Neural cell (in vitro differentiated cells): ENCODE results near the gene PTPRN2.

Experiments
- EP300 ChIP-seq: fragments of 450-650 bp; conservative IDR thresholded peaks from 2 replicates; pipeline ENCODE4 v1.6.1; 2014; ENCODE audit warnings: antibody characterized with exemption, mild to moderate bottlenecking, moderate library complexity; ENCODE audit not compliant: poor library complexity, severe bottlenecking
- EZH2 ChIP-seq: fragments of 200-600, 300-800 bp; shearing (Covaris generic), sonication (generic); IDR thresholded peaks from 2 replicates; pipeline ENCODE4 v1.6.1; 2014; ENCODE audit warnings: antibody characterized with exemption, low read length, borderline replicate concordance, mild to moderate bottlenecking; ENCODE audit not compliant: insufficient read depth, poor library complexity, severe bottlenecking
- MXI1 ChIP-seq: fragments of 450-650 bp; conservative IDR thresholded peaks from 2 replicates; pipeline ENCODE4 v1.6.1; 2014; ENCODE audit warnings: antibody characterized with exemption, mild to moderate bottlenecking; ENCODE audit not compliant: poor library complexity, severe bottlenecking
- POLR2AphosphoS5 ChIP-seq: IDR thresholded peaks from 2 replicates; pipeline ENCODE4 v1.6.1; 2012
- RAD21 ChIP-seq: fragments of 450-650 bp; conservative IDR thresholded peaks from 2 replicates; pipeline ENCODE4 v1.6.1; 2014; ENCODE audit warnings: antibody characterized with exemption, mild to moderate bottlenecking, moderate library complexity
- SMC3 ChIP-seq: fragments of 450-650 bp; conservative IDR thresholded peaks from 2 replicates; pipeline ENCODE4 v1.6.1; 2014; ENCODE audit warnings: antibody characterized with exemption, mild to moderate bottlenecking, moderate library complexity; ENCODE audit not compliant: poor library complexity
- TAF1 ChIP-seq: IDR thresholded peaks from 2 replicates; pipeline ENCODE4 v1.6.1; 2012; ENCODE audit warnings: low read depth
- TF ChIP-seq, protein P1 (sequence below): fragments of 450-650 bp; IDR thresholded peaks from 2 replicates; pipeline ENCODE4 v1.5.1; 2014; ENCODE audit warnings: antibody characterized with exemption, mild to moderate bottlenecking, moderate library complexity; ENCODE audit not compliant: poor library complexity, severe bottlenecking
- TF ChIP-seq, protein P2 (sequence below): IDR thresholded peaks from 2 replicates; pipeline ENCODE4 v1.6.1; 2012; ENCODE audit warnings: borderline replicate concordance

DNA sequence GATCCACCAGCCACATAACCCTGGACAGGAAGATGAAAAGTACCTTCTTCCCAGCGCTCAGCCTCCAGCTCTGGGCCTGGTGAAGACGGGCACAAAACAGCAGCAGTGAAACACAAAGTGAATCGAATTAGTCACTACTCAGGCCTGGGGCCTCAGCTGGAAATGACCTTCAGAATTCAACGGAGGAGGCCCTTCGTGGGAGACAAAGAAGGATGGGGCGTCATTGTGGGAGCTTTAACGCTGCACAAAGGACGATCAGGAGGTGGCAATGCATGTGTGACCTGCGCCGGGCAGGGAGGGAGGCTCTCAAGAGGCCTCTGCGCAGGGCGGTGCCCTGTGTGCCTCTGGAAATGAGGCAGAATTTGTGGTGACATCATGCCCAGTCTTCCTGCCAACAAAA, 1089.0 kb downstream of the PTPRN2 start:
- TF ChIP-seq POLR2AphosphoS5 (no peak), EZH2 (no peak), MXI1 (no peak), RAD21 (no peak), EP300 (no peak), TAF1 (no peak), SMC3 (no peak)
- TF ChIP-seq, protein P1, sequence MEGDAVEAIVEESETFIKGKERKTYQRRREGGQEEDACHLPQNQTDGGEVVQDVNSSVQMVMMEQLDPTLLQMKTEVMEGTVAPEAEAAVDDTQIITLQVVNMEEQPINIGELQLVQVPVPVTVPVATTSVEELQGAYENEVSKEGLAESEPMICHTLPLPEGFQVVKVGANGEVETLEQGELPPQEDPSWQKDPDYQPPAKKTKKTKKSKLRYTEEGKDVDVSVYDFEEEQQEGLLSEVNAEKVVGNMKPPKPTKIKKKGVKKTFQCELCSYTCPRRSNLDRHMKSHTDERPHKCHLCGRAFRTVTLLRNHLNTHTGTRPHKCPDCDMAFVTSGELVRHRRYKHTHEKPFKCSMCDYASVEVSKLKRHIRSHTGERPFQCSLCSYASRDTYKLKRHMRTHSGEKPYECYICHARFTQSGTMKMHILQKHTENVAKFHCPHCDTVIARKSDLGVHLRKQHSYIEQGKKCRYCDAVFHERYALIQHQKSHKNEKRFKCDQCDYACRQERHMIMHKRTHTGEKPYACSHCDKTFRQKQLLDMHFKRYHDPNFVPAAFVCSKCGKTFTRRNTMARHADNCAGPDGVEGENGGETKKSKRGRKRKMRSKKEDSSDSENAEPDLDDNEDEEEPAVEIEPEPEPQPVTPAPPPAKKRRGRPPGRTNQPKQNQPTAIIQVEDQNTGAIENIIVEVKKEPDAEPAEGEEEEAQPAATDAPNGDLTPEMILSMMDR = no peak
- TF ChIP-seq, protein P2, sequence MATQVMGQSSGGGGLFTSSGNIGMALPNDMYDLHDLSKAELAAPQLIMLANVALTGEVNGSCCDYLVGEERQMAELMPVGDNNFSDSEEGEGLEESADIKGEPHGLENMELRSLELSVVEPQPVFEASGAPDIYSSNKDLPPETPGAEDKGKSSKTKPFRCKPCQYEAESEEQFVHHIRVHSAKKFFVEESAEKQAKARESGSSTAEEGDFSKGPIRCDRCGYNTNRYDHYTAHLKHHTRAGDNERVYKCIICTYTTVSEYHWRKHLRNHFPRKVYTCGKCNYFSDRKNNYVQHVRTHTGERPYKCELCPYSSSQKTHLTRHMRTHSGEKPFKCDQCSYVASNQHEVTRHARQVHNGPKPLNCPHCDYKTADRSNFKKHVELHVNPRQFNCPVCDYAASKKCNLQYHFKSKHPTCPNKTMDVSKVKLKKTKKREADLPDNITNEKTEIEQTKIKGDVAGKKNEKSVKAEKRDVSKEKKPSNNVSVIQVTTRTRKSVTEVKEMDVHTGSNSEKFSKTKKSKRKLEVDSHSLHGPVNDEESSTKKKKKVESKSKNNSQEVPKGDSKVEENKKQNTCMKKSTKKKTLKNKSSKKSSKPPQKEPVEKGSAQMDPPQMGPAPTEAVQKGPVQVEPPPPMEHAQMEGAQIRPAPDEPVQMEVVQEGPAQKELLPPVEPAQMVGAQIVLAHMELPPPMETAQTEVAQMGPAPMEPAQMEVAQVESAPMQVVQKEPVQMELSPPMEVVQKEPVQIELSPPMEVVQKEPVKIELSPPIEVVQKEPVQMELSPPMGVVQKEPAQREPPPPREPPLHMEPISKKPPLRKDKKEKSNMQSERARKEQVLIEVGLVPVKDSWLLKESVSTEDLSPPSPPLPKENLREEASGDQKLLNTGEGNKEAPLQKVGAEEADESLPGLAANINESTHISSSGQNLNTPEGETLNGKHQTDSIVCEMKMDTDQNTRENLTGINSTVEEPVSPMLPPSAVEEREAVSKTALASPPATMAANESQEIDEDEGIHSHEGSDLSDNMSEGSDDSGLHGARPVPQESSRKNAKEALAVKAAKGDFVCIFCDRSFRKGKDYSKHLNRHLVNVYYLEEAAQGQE = no peak
